RWPE1 (cell line): ENCODE data around the gene PLSCR3.

ENCODE experiments used
- CTCF ChIA-PET: fragments of 350-600 bp; sonication (Branson Sonifier 250); formaldehyde crosslinking; extraction: SDS; loops from one replicate; lab custom pipeline; 2021; lab: Yijun Ruan, JAX
- POLR2A ChIA-PET: fragments of 400-600 bp; formaldehyde crosslinking; extraction: SDS; loops from one replicate; lab custom pipeline; 2020; ENCODE audit warnings: antibody characterized with exemption; ENCODE audit not compliant: low non-redundant PET; lab: Yijun Ruan, JAX
- DNase-seq: peaks from one replicate; pipeline ENCODE4 v3.0.0; 2012; ENCODE audit warnings: low spot score
- H3K27ac ChIP-seq: fragments of 450-650 bp; 2 replicates; pipeline ENCODE4 v1.5.1; 2017
- CTCF ChIP-seq: fragments of 450-650 bp; conservative IDR thresholded peaks from 2 replicates; pipeline ENCODE4 v1.5.1; 2017; ENCODE audit warnings: low read depth, mild to moderate bottlenecking

The PLSCR3 gene

DNA sequence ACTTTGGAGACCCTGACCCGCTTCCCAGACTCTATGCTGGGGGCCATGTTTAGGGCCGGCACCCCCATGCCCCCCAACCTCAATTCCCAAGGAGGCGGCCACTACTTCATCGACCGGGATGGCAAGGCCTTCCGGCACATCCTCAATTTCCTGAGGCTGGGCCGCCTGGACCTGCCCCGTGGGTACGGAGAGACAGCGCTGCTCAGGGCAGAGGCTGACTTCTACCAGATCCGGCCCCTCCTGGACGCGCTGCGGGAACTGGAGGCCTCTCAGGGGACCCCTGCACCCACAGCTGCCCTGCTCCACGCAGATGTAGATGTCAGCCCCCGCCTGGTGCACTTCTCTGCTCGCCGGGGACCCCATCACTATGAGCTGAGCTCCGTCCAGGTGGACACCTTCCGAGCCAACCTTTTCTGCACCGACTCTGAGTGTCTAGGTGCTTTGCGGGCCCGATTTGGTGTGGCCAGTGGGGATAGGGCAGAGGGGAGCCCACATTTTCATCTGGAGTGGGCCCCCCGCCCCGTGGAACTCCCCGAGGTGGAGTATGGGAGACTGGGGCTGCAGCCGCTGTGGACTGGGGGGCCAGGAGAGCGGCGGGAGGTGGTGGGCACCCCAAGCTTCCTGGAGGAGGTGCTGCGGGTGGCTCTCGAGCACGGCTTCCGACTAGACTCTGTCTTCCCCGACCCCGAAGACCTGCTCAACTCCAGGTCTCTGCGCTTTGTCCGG, 41.3 kb downstream of the PLSCR3 start:
- ChIA-PET CTCF (interaction anchor here (0.6 to 0.7 kb wide), 2 partner anchors 34 to 183 kb away, joined by 3 to 5 read pairs; no protein-coding TSS in a partner anchor), POLR2A (interaction anchor here (0.8 kb wide), 1 partner anchor 51 kb away, joined by 3 read pairs; the partner anchor contains the start of gene TMEM256)
- no peak for DNase-seq
- peak overlapping the region; percentile 100 for H3K27ac ChIP-seq
- TF ChIP-seq CTCF = no peak

- DNase-seq = no peak
- CTCF ChIA-PET = interaction anchor here (0.7 kb wide), 1 partner anchor 183 kb away, joined by 5 read pairs; no protein-coding TSS in a partner anchor
- POLR2A ChIA-PET = interaction anchor here (0.6 kb wide), 1 partner anchor 26 kb away, joined by 4 read pairs; no protein-coding TSS in a partner anchor
- H3K27ac ChIP-seq = peak overlapping the region; percentile 100
- TF ChIP-seq CTCF = peak; percentile 75
These were observed 41.8 kb downstream of the PLSCR3 start for GRCh38 chr17:7352503-7352889.

DNA sequence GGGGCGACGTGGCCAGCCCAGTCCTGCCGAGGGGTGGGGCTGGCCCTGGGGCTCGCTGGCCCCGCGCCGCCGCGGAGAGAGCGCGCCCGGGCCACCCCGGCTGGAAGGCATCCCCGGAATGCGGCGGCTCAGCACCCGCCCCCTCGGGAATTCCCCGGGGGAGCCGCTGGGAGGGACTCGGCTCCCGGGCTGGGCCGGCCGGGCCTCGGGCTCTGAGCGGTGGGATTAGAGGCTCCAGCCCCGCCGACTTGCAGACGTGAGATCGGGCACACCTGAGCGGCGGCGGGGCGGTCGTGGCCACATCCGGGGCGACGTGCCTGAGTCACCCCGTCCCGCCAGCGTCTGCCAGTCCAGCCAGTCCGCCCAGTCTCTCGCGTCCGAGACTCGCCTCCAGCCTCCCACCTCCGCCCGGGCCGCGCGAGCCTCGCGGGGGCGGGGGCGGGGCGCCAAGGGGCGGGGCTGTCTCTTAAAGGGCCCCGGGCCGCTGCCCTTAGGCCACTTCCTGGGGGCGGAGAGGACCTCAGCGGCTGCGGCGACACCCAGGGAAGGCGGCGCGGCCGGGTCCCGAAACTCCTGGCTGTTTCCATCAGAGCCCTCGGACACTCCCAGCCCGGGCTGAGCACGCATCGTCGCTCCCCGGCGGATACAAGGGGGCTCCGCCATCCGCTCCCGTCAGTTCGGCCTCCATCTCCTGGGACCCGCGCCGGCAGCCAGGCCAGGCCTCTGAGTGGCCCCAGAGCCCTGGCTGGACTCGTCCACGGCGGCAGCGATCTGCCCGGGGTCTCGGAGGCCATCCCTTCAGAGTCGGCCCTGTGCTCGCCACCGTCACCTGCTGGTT, 42.4 kb downstream of the PLSCR3 start, which contains the start of gene KCTD11:
Gene KCTD11, plus strand, starts transcription at position 498 of the 838 bp plus-strand sequence.
- DNase-seq = peak; percentile 95
- ChIA-PET CTCF (interaction anchor here (0.6 to 1.4 kb wide), 5 partner anchors 10 to 184 kb away, joined by 3 to 5 read pairs (median 3); no protein-coding TSS in a partner anchor), POLR2A (interaction anchor here (0.6 to 1.5 kb wide), 5 partner anchors 23 to 237 kb away, joined by 3 to 5 read pairs (median 4); partner anchors contain the start of genes NEURL4 and TNK1)
- no peak for TF ChIP-seq CTCF
- H3K27ac ChIP-seq = peak within 1 kb of the TSS; percentile 100

DNA sequence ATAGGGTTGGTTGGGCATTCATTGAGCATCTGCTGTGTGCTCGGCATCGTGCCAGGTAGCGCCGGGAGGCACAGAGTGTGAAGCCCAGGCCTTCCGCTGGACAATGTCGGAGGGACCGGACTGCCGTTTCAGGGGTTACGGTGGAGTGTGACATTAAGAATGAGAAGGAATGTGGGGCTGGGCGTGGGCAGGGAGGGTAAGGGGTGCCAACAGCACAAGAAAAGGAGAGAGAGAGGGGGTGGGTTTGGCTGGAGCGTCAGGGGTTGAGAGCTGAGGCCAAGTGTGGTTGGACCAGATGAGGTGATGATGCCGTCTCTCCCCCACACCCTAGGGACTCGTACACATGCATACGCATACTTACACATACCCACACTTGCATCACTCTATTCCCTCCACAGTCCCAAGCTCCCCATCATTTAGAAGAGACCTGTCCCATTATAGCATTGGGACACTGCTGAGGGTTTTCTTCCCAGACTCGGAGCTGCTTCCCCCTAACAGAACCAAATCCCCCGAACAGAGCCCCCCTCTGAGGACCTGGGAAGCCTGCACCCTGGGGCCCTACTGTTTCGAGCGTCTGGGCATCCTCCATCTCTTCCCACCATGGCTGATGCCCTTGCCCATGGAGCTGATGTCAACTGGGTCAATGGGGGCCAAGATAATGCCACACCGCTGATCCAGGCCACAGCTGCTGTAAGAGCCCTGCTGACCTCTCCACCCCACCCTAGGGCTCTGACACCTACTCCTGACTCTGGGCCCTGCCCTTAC, 45.7 kb downstream of the PLSCR3 start:
- ChIA-PET POLR2A (no interaction called here), CTCF (interaction anchor here (1.0 to 1.1 kb wide), 2 partner anchors 19 to 88 kb away, joined by 3 read pairs; no protein-coding TSS in a partner anchor)
- H3K27ac ChIP-seq = peak overlapping the region; percentile 100
- no peak for TF ChIP-seq CTCF
- no peak for DNase-seq

DNA sequence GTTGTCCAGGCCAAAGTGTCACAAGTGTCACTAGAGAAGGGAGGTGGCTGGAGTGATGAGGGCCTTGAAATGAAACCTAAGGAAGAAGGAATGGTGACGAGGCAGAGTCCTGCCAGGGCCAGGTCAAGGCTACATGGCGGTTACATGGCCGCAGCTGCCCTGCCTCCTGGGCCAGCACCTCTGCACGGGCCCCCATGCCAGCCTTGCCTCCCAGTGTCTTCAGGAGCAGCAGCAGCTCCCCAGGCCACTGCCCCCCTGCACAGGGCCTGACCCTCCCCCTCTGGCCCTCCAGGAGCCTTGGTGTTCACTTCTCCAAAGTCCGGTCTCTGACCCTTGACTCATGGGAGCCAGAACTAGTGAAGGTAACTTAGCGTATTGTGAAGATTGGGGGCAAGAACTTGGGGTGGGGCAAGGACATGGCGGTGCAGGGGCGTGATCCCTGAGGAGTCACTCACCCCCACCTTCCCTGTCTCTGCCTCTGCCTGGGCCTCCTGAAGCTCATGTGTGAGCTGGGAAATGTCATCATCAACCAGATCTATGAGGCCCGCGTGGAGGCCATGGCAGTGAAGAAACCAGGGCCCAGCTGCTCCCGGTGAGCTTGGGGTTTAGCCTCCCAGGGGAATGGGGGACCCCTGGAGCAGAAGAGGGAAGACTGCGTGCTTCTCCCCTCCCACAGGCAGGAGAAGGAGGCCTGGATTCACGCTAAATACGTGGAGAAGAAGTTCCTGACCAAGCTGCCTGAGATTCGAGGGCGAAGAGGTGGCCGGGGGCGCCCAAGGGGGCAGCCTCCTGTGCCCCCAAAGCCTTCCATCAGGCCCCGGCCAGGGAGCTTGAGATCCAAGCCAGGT, 46.5 kb downstream of the PLSCR3 start:
- TF ChIP-seq CTCF = no peak
- CTCF ChIA-PET = interaction anchor here (0.5 to 1.0 kb wide), 4 partner anchors 18 to 489 kb away, joined by 3 to 5 read pairs (median 3); no protein-coding TSS in a partner anchor
- POLR2A ChIA-PET = no interaction called here

More for the DNA sequence above, 46.5 kb downstream of the PLSCR3 start:
- peak overlapping the region; percentile 100 for H3K27ac ChIP-seq
- DNase-seq = no peak
